ENCODE measurements around the gene SPOPL.

GRCh38 chr2:138492160-138492559 is 9.4 kb upstream of the SPOPL start:
- TF ChIP-seq, protein P1, sequence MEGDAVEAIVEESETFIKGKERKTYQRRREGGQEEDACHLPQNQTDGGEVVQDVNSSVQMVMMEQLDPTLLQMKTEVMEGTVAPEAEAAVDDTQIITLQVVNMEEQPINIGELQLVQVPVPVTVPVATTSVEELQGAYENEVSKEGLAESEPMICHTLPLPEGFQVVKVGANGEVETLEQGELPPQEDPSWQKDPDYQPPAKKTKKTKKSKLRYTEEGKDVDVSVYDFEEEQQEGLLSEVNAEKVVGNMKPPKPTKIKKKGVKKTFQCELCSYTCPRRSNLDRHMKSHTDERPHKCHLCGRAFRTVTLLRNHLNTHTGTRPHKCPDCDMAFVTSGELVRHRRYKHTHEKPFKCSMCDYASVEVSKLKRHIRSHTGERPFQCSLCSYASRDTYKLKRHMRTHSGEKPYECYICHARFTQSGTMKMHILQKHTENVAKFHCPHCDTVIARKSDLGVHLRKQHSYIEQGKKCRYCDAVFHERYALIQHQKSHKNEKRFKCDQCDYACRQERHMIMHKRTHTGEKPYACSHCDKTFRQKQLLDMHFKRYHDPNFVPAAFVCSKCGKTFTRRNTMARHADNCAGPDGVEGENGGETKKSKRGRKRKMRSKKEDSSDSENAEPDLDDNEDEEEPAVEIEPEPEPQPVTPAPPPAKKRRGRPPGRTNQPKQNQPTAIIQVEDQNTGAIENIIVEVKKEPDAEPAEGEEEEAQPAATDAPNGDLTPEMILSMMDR (IDR thresholded peaks at IDR 0.05): no peak
- TF ChIP-seq EZH2 (IDR thresholded peaks at IDR 0.05; ENCODE audit: borderline replicate concordance, insufficient read depth, low read depth, low read length, poor library complexity, severe bottlenecking): no peak

Data from B cell (primary cell).